ENCODE measurements around the gene MGAT3. TPM values are rescaled to one million over a fixed set of nuclear protein-coding genes. Genes with fewer than 3 reads are reported as not detected.
A peak's percentile ranks its signal among the peaks of the same experiment; 100 is the strongest.

Gene MGAT3
- polyA plus RNA-seq, 3 donors: 0.03 TPM; not detected in 2

DNA sequence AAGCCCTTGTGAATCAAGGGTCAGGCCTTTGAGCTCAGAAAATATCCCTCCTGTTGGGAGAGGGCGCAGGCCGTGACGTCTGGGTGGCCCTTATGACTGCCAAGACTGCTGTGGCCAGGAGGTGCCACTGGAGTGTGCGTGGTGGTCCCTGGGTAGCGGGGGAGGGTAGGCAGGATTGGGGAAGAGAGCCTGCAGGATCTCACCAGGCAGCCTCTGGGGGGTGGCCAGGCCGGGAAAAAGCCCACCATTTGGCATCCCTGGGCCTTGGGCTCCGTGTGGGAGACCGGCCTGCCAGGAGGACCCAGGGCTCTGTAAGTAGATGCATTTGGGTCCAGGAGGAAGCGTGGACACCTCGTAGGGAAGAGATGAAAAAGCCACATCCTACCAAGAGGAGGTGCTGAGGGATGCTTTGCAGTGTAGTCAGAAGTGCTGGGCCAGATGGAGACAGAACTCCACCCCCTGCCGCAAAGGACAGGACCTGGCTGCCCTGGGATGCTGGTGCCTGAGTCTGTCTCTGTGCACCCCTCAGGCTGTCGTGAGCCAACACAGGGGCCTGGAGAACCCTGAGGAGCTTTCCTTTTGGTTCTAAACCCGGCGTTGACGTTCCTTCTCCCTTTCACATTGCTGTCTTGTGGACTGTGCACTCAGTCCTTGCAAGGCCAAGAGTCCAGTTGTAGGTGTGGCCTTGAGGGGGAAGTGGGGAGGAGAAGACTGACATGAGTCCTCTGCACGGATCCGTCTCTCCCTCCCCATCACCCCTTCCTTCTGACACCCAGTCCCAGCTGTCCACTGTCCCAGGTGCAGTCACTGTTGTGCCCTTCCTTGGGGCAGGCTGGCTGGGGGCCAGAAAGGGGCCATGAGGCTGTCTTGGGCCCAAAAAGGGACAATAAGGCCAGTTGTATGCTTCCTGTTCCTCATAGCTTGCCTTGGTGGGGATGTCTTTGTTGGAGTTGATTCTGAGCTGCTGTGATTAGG, 32.6 kb downstream of the MGAT3 start:
- Histone ChIP-seq H3K27ac (ENCODE audit: low read depth in 1 of 2, low read length in 2 of 2) (peak overlapping the region in 1 of 2 donors; percentile 69), H3K9ac (ENCODE audit: insufficient read depth, low read length, poor library complexity, severe bottlenecking) (no peak overlapping the region), H3K36me3 (replicated peaks in 1 of 2; ENCODE audit: control insufficient read depth in 1 of 2, insufficient read depth in 2 of 2, low read length in 2 of 2) (no peaks in the 10 kb centered on the region), H4K20me1 (ENCODE audit: insufficient read depth, low read length) (no peaks in the 10 kb centered on the region), H3K4me2 (replicated peaks; ENCODE audit: extremely low read depth, low read length, poor library complexity, severe bottlenecking) (peak overlapping the region; percentile 62), H2AFZ (ENCODE audit: insufficient read depth, low read depth, low read length, poor library complexity, severe bottlenecking) (peak overlapping the region; percentile 82), H3K79me2 (ENCODE audit: insufficient read depth, low read length) (no peaks in the 10 kb centered on the region), H3K4me3 (replicated peaks in 1 of 3; ENCODE audit: low read depth in 2 of 3, low read length in 3 of 3) (peak overlapping the region in 1 of 3 experiments; percentile 63), H3K9me3 (replicated peaks in 1 of 2; ENCODE audit: control insufficient read depth in 1 of 2, insufficient read depth in 1 of 2, low read length in 2 of 2) (no peaks in the 10 kb centered on the region), H3K4me1 (ENCODE audit: control insufficient read depth in 1 of 2, insufficient read depth in 2 of 2, low read length in 2 of 2) (peaks cover 18 to 20% of the 10 kb centered on the region in 2 donors), H3K27me3 (ENCODE audit: control insufficient read depth in 2 of 2, insufficient read depth in 2 of 2, low read length in 2 of 2) (no peaks in the 10 kb centered on the region)
- Mint-ChIP-seq H3K4me1 (peaks cover 24% of the 10 kb centered on the region), H3K9me3 (peaks cover 0 to 2% (median 0%) of the 10 kb centered on the region in 7 donors), H3K27me3 (ENCODE audit: low read depth in 3 of 3) (peaks cover 0 to 7% (median 4%) of the 10 kb centered on the region in 3 donors), H3K4me3 (peak overlapping the region; percentile 48 to 60), H3K27ac (peak overlapping the region in 6 of 7 donors; percentile 37 to 71 (median 67)), H3K36me3 (no peaks in the 10 kb centered on the region)
- no peak for DNase-seq
- no peak for TF ChIP-seq CTCF (IDR thresholded peaks at IDR 0.05)
- intact Hi-C loops (cut with micrococcal nuclease): loop anchor here (5.0 kb wide), 2 partner anchors 38 to 43 kb away; partner anchors contain the start of gene RPS19BP1 (in 1 of the 2)
- WGBS (ENCODE audit: insufficient coverage): 96% methylated on average over 6 of the region's 17 CpGs

DNA sequence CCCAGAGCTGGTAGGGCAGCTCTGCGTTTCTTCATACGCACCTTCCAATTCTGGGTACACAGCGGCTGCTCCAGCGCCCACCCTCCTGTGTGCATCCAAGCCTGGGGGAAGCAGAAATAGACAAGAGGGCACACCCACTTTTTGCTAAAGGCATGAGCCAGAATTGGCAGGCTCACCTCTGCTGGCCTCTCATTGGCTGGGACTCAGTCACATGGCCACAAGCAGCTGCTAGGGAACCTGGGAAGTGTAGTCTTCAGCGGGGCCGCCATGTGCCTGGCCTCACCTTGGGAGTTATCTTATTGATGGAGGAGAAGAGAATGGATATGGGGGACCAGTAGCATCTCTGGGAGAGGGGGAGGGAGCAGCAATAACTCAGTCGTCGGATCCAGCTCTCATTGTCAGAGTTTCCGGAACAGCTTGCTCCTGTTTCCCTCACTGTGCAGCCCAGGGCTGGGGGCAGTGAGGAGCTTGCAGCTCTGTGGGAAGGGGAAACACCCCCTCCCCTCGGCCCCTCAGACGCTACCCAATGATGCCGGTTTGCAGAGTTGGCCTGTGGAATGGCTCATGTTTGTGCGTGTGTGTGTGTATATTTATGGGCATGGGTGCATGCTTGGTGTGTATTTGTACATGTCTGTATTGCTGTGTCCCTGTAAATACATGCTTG, 33.5 kb downstream of the MGAT3 start:
- no peak for TF ChIP-seq CTCF (IDR thresholded peaks at IDR 0.05)
- no peaks in the 10 kb centered on the region for H3K36me3 ChIP-seq (replicated peaks in 1 of 2; ENCODE audit: control insufficient read depth in 1 of 2, insufficient read depth in 2 of 2, low read length in 2 of 2)
- H2AFZ ChIP-seq (ENCODE audit: insufficient read depth, low read depth, low read length, poor library complexity, severe bottlenecking): peak overlapping the region; percentile 82
- DNase-seq: peak; percentile 63 to 82 (median 80)
- H4K20me1 ChIP-seq (ENCODE audit: insufficient read depth, low read length): no peaks in the 10 kb centered on the region
- no peaks in the 10 kb centered on the region for H3K36me3 Mint-ChIP-seq
- H3K4me1 Mint-ChIP-seq: peaks cover 33% of the 10 kb centered on the region
- H3K9me3 Mint-ChIP-seq: peaks cover 0 to 2% (median 0%) of the 10 kb centered on the region in 7 donors
- H3K27me3 Mint-ChIP-seq (ENCODE audit: low read depth in 3 of 3): peaks cover 0 to 5% (median 4%) of the 10 kb centered on the region in 3 donors
- H3K4me1 ChIP-seq (ENCODE audit: control insufficient read depth in 1 of 2, insufficient read depth in 2 of 2, low read length in 2 of 2): peaks cover 27 to 29% of the 10 kb centered on the region in 2 donors
- no peak overlapping the region for H3K9ac ChIP-seq (ENCODE audit: insufficient read depth, low read length, poor library complexity, severe bottlenecking)
- H3K9me3 ChIP-seq (replicated peaks in 1 of 2; ENCODE audit: control insufficient read depth in 1 of 2, insufficient read depth in 1 of 2, low read length in 2 of 2): no peaks in the 10 kb centered on the region
- 50% methylated on average over 9 of the region's 13 CpGs for WGBS (ENCODE audit: insufficient coverage)
- H3K4me2 ChIP-seq (replicated peaks; ENCODE audit: extremely low read depth, low read length, poor library complexity, severe bottlenecking): peak overlapping the region; percentile 62
- H3K4me3 Mint-ChIP-seq: peak overlapping the region; percentile 48 to 60
- H3K79me2 ChIP-seq (ENCODE audit: insufficient read depth, low read length): no peaks in the 10 kb centered on the region
- H3K4me3 ChIP-seq (replicated peaks in 1 of 3; ENCODE audit: low read depth in 2 of 3, low read length in 3 of 3): peak overlapping the region in 1 of 3 experiments; percentile 63
- intact Hi-C loops (cut with micrococcal nuclease): loop anchor here (5.0 kb wide), 2 partner anchors 37 to 42 kb away; partner anchors contain the start of gene RPS19BP1 (in 1 of the 2)
- peak overlapping the region in 6 of 7 donors; percentile 37 to 71 (median 67) for H3K27ac Mint-ChIP-seq
- H3K27ac ChIP-seq (ENCODE audit: low read depth in 1 of 2, low read length in 2 of 2): peak overlapping the region in 1 of 2 donors; percentile 69
- H3K27me3 ChIP-seq (ENCODE audit: control insufficient read depth in 2 of 2, insufficient read depth in 2 of 2, low read length in 2 of 2): no peaks in the 10 kb centered on the region
